Smooth muscle cell (in vitro differentiated cells): ENCODE results near the gene ZNF24. TPM values are rescaled to one million over a fixed set of nuclear protein-coding genes. Genes with fewer than 3 reads are reported as not detected.
A peak's percentile ranks its signal among the peaks of the same experiment; 100 is the strongest.

Source experiments
- DNase-seq: peaks from one replicate; lab custom pipeline; 2025; ENCODE audit not compliant: unreplicated experiment; lab: John Stamatoyannopoulos, UW
- H2AFZ ChIP-seq: fragments of 200-600 bp; sonication (generic); 2 replicates; pipeline ENCODE4 v1.6.0; 2016; ENCODE audit warnings: antibody characterized with exemption, low read depth, mild to moderate bottlenecking
- H3F3A ChIP-seq: fragments of 200-600 bp; sonication (generic); 2 replicates; pipeline ENCODE4 v1.6.0; 2017; ENCODE audit warnings: antibody characterized with exemption, low read depth
- H3K27ac ChIP-seq: fragments of 200-600 bp; sonication (generic); 2 replicates; pipeline ENCODE4 v1.5.1; 2016; ENCODE audit warnings: low read depth, mild to moderate bottlenecking
- H3K27me3 ChIP-seq: fragments of 200-600 bp; sonication (generic); 2 replicates; pipeline ENCODE4 v1.6.1; 2016; ENCODE audit warnings: low read depth, mild to moderate bottlenecking
- H3K36me3 ChIP-seq: fragments of 200-600 bp; sonication (generic); 2 replicates; pipeline ENCODE4 v1.5.1; 2016; ENCODE audit warnings: low read depth
- H3K4me1 ChIP-seq: fragments of 200-600 bp; sonication (generic); 2 replicates; pipeline ENCODE4 v1.5.1; 2016; ENCODE audit warnings: low read depth
- H3K4me2 ChIP-seq: fragments of 200-600 bp; sonication (generic); 2 replicates; pipeline ENCODE4 v1.6.0; 2016; ENCODE audit warnings: mild to moderate bottlenecking
- H3K4me3 ChIP-seq: fragments of 200-600 bp; sonication (generic); 2 replicates; pipeline ENCODE4 v1.5.1; 2016; ENCODE audit warnings: mild to moderate bottlenecking
- H3K79me2 ChIP-seq: fragments of 200-600 bp; sonication (generic); 2 replicates; pipeline ENCODE4 v1.6.0; 2016; ENCODE audit warnings: low read depth, mild to moderate bottlenecking
- H3K9ac ChIP-seq: fragments of 200-600 bp; sonication (generic); 2 replicates; pipeline ENCODE4 v1.6.0; 2016; ENCODE audit warnings: low read depth
- H3K9me3 ChIP-seq: fragments of 200-600 bp; sonication (generic); replicated peaks from 2 replicates; pipeline ENCODE4 v1.5.1; 2016; ENCODE audit warnings: low read depth
- H4K20me1 ChIP-seq: fragments of 200-600 bp; sonication (generic); 2 replicates; pipeline ENCODE4 v1.6.0; 2016; ENCODE audit warnings: low read depth
- WGBS: methylation state at CpG from one replicate; pipeline ENCODE4 v1.1.7; 2016; ENCODE audit warnings: low lambda C conversion rate; 5-methylcytosine and 5-hydroxymethylcytosine counted together
- polyA plus RNA-seq: library from polyadenylated mRNA; unstranded; fragments of >200 nt; fragmentation: Nextera tagmentation; extraction: Ambion mirVana; gene quantifications from 2 replicates; pipeline ENCODE4 v1.2.1, GENCODE V29; 2016
- total RNA-seq: library from RNA; depleted of rRNA; stranded (reverse); fragments of >200 nt; gene quantifications from 2 replicates; pipeline ENCODE4 v1.2.3, GENCODE V29; 2014
- TF ChIP-seq, protein P1 (sequence below): fragments of 200-600 bp; sonication (generic); IDR thresholded peaks from 2 replicates; pipeline ENCODE4 v1.5.1; 2017; ENCODE audit warnings: borderline replicate concordance, mild to moderate bottlenecking, antibody characterized with exemption; ENCODE audit not compliant: insufficient read depth, poor library complexity, severe bottlenecking

Gene ZNF24
- total and polyA plus RNA-seq, 2 experiments from 2014 or later = 26.2 to 40.8 TPM

DNA sequence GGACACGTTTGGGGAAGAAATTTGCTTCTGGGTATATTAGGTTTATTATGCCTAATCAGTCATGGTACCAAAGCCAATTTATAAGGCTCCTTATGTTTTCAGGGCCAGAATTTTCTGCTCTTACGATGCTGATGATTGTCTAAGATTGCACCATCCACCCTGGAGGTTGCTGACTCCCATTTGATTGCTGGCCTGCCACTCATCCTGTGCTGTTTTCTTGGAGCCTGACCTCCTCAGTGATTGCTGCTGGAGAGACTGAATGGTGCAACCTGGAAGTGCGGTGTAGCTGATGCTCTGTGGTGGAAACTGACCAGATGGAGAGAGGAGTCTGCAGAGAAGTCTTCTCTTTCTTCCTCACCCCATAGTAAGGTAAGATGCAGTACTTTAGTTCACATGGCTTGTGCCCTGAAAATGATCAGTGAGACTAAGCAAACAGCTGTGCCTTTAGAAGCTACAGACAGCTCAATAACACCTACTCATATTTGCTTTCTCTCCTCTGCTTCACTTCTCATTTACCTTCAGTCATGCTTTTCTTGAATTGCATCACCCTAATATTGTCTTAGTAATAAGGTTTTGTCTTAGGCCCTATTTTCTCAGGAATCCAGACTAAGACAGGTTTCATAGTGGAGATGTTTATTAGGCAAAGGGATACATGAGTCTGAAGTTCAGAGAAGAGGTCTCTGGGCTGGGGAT, 17.4 kb downstream of the ZNF24 start:
- Histone ChIP-seq H3K36me3 (no peaks in the 10 kb centered on the region), H3K9me3 (peaks cover 4% of the 10 kb centered on the region), H3K9ac (no peak overlapping the region), H3K4me3 (no peak overlapping the region), H3K27ac (no peak overlapping the region), H2AFZ (no peak overlapping the region), H3K4me2 (no peak overlapping the region), H4K20me1 (no peaks in the 10 kb centered on the region), H3K27me3 (no peaks in the 10 kb centered on the region), H3K79me2 (no peaks in the 10 kb centered on the region), H3F3A (peaks cover 5% of the 10 kb centered on the region), H3K4me1 (peaks cover 16% of the 10 kb centered on the region)
- TF ChIP-seq, protein P1, sequence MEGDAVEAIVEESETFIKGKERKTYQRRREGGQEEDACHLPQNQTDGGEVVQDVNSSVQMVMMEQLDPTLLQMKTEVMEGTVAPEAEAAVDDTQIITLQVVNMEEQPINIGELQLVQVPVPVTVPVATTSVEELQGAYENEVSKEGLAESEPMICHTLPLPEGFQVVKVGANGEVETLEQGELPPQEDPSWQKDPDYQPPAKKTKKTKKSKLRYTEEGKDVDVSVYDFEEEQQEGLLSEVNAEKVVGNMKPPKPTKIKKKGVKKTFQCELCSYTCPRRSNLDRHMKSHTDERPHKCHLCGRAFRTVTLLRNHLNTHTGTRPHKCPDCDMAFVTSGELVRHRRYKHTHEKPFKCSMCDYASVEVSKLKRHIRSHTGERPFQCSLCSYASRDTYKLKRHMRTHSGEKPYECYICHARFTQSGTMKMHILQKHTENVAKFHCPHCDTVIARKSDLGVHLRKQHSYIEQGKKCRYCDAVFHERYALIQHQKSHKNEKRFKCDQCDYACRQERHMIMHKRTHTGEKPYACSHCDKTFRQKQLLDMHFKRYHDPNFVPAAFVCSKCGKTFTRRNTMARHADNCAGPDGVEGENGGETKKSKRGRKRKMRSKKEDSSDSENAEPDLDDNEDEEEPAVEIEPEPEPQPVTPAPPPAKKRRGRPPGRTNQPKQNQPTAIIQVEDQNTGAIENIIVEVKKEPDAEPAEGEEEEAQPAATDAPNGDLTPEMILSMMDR = no peak
- WGBS = 79% methylated on average over 3 of the region's 3 CpGs
- DNase-seq = no peak

GRCh38 chr18:35324926-35325655, 19.1 kb downstream of the ZNF24 start:
- Histone ChIP-seq H3K36me3 (no peaks in the 10 kb centered on the region), H3F3A (no peaks in the 10 kb centered on the region), H3K79me2 (no peaks in the 10 kb centered on the region), H3K4me3 (no peak overlapping the region), H3K27ac (peak overlapping the region; percentile 40), H3K9ac (no peak overlapping the region), H4K20me1 (no peaks in the 10 kb centered on the region), H3K4me1 (peaks cover 16% of the 10 kb centered on the region), H2AFZ (no peak overlapping the region), H3K27me3 (no peaks in the 10 kb centered on the region), H3K4me2 (no peak overlapping the region), H3K9me3 (peaks cover 4% of the 10 kb centered on the region)
- WGBS = 41% methylated on average over 2 of the region's 2 CpGs
- TF ChIP-seq, protein P1 = no peak
- DNase-seq = no peak

DNA sequence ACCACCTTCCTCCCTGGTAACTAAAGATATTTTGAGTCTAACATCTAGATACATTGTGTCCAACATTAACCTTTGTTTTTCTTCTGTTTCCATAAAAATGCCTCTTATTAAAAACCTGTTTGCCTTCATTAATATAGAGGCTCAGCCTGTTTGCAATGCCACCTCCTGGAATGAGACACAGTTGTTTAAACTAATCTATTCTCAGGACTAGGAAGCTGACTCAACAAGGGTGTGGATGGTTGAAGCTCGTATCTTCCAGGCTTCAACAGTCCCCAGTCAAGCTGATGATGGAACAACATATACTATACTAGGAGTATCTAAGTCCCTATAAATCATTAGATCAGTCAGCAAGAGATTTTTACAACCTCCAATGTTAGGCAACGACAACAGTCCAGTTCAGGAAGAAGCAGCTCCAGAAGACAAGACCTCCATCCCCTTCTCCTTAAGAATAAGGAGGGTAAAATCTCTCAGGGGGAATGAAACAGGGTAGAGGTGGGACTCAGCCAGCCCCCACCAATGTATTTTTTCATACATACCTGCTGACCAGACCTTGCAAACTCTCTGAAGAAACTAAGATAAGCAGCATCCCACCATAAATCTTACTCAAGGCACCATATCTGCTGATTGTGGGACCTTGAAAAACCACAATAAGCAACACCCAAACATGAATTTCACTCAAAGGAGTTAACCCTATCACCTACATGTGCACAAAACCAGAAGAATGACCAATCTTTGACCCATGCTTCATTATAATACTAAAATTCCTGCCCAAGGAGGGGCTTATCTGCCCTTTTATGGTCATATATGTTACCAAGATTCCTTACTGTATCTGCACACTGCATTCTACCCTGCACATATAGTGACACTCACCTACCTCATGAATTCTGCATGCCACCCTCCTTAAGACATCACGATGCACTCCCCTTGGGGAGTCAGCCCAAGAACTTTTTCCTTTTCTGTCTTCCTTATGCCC, 21.4 kb downstream of the ZNF24 start:
- H3K27me3 ChIP-seq = no peaks in the 10 kb centered on the region
- H2AFZ ChIP-seq = no peak overlapping the region
- H3K27ac ChIP-seq = no peak overlapping the region
- no peaks in the 10 kb centered on the region for H4K20me1 ChIP-seq
- no peaks in the 10 kb centered on the region for H3K36me3 ChIP-seq
- no peaks in the 10 kb centered on the region for H3K9me3 ChIP-seq
- no peak for DNase-seq
- no peaks in the 10 kb centered on the region for H3F3A ChIP-seq
- TF ChIP-seq, protein P1 = no peak
- peaks cover 16% of the 10 kb centered on the region for H3K4me1 ChIP-seq
- 71% methylated on average over 3 of the region's 3 CpGs for WGBS
- H3K9ac ChIP-seq = no peak overlapping the region
- H3K4me3 ChIP-seq = no peak overlapping the region
- no peak overlapping the region for H3K4me2 ChIP-seq
- H3K79me2 ChIP-seq = no peaks in the 10 kb centered on the region
